ENCODE measurements around the gene PRTFDC1.
A peak's percentile ranks its signal among the peaks of the same experiment; 100 is the strongest.

Gene PRTFDC1

GRCh38 chr10:24952143-24952706 is at the start of gene PRTFDC1:
Gene PRTFDC1, minus strand, starts transcription at chr10:24952606. Its CDS starts 31 bp downstream, at chr10:24952575.
- peak; percentile 33 for DNase-seq
- in situ Hi-C loops (cut with HindIII; ENCODE audit: low pct_ligation_motif_present, low pct_unique_long_range_greater_than_20kb, low sequenced_read_pairs): no loop called here

- in situ Hi-C loops (cut with HindIII; ENCODE audit: low pct_ligation_motif_present, low pct_unique_long_range_greater_than_20kb, low sequenced_read_pairs): no loop called here
- no peak for DNase-seq
Measured at GRCh38 chr10:24998044-24998443, 45.6 kb upstream of the PRTFDC1 start.

- in situ Hi-C loops (cut with HindIII; ENCODE audit: low pct_ligation_motif_present, low pct_unique_long_range_greater_than_20kb, low sequenced_read_pairs): no loop called here
- no peak for DNase-seq
Measured at GRCh38 chr10:24995072-24995471, 42.7 kb upstream of the PRTFDC1 start.

GRCh38 chr10:24993237-24993958 is 41.0 kb upstream of the PRTFDC1 start:
- in situ Hi-C loops (cut with HindIII; ENCODE audit: low pct_ligation_motif_present, low pct_unique_long_range_greater_than_20kb, low sequenced_read_pairs): no loop called here

GRCh38 chr10:24992512-24993133 is 40.2 kb upstream of the PRTFDC1 start:
- in situ Hi-C loops (cut with HindIII; ENCODE audit: low pct_ligation_motif_present, low pct_unique_long_range_greater_than_20kb, low sequenced_read_pairs): no loop called here
- DNase-seq: no peak

More at GRCh38 chr10:24993237-24993958, 41.0 kb upstream of the PRTFDC1 start:
- no peak for DNase-seq

GRCh38 chr10:24991298-24991697 is 38.9 kb upstream of the PRTFDC1 start:
- DNase-seq: no peak
- in situ Hi-C loops (cut with HindIII; ENCODE audit: low pct_ligation_motif_present, low pct_unique_long_range_greater_than_20kb, low sequenced_read_pairs): no loop called here

GRCh38 chr10:24989867-24990266 is 37.5 kb upstream of the PRTFDC1 start:
- no peak for DNase-seq
- in situ Hi-C loops (cut with HindIII; ENCODE audit: low pct_ligation_motif_present, low pct_unique_long_range_greater_than_20kb, low sequenced_read_pairs): no loop called here

- no peak for DNase-seq
- in situ Hi-C loops (cut with HindIII; ENCODE audit: low pct_ligation_motif_present, low pct_unique_long_range_greater_than_20kb, low sequenced_read_pairs): no loop called here
Measured at GRCh38 chr10:24988831-24989640, 36.6 kb upstream of the PRTFDC1 start.

- no peak for DNase-seq
- in situ Hi-C loops (cut with HindIII; ENCODE audit: low pct_ligation_motif_present, low pct_unique_long_range_greater_than_20kb, low sequenced_read_pairs): no loop called here
Measured at GRCh38 chr10:24984906-24985305, 32.5 kb upstream of the PRTFDC1 start.

- no peak for DNase-seq
- in situ Hi-C loops (cut with HindIII; ENCODE audit: low pct_ligation_motif_present, low pct_unique_long_range_greater_than_20kb, low sequenced_read_pairs): no loop called here
Measured at GRCh38 chr10:24983946-24984345, 31.5 kb upstream of the PRTFDC1 start.

GRCh38 chr10:24983130-24983529 is 30.7 kb upstream of the PRTFDC1 start:
- in situ Hi-C loops (cut with HindIII; ENCODE audit: low pct_ligation_motif_present, low pct_unique_long_range_greater_than_20kb, low sequenced_read_pairs): no loop called here
- DNase-seq: no peak

GRCh38 chr10:24982319-24983112 is 30.1 kb upstream of the PRTFDC1 start:
- DNase-seq: no peak
- in situ Hi-C loops (cut with HindIII; ENCODE audit: low pct_ligation_motif_present, low pct_unique_long_range_greater_than_20kb, low sequenced_read_pairs): no loop called here

- DNase-seq: no peak
- in situ Hi-C loops (cut with HindIII; ENCODE audit: low pct_ligation_motif_present, low pct_unique_long_range_greater_than_20kb, low sequenced_read_pairs): no loop called here
Measured at GRCh38 chr10:24981161-24981710, 28.8 kb upstream of the PRTFDC1 start.

GRCh38 chr10:24979685-24980084 is 27.3 kb upstream of the PRTFDC1 start:
- DNase-seq: no peak
- in situ Hi-C loops (cut with HindIII; ENCODE audit: low pct_ligation_motif_present, low pct_unique_long_range_greater_than_20kb, low sequenced_read_pairs): no loop called here

- no peak for DNase-seq
- in situ Hi-C loops (cut with HindIII; ENCODE audit: low pct_ligation_motif_present, low pct_unique_long_range_greater_than_20kb, low sequenced_read_pairs): no loop called here
Measured at GRCh38 chr10:24974976-24975375, 22.6 kb upstream of the PRTFDC1 start.

- no peak for DNase-seq
- in situ Hi-C loops (cut with HindIII; ENCODE audit: low pct_ligation_motif_present, low pct_unique_long_range_greater_than_20kb, low sequenced_read_pairs): no loop called here
Measured at GRCh38 chr10:24973163-24973562, 20.8 kb upstream of the PRTFDC1 start.

GRCh38 chr10:24971374-24971773 is 19.0 kb upstream of the PRTFDC1 start:
- DNase-seq: no peak
- in situ Hi-C loops (cut with HindIII; ENCODE audit: low pct_ligation_motif_present, low pct_unique_long_range_greater_than_20kb, low sequenced_read_pairs): no loop called here

GRCh38 chr10:24969841-24970281 is 17.5 kb upstream of the PRTFDC1 start:
- no peak for DNase-seq
- in situ Hi-C loops (cut with HindIII; ENCODE audit: low pct_ligation_motif_present, low pct_unique_long_range_greater_than_20kb, low sequenced_read_pairs): no loop called here

Measured in ACHN (cell line).